ENCODE data around the gene DLEU7.

Gene DLEU7

DNA sequence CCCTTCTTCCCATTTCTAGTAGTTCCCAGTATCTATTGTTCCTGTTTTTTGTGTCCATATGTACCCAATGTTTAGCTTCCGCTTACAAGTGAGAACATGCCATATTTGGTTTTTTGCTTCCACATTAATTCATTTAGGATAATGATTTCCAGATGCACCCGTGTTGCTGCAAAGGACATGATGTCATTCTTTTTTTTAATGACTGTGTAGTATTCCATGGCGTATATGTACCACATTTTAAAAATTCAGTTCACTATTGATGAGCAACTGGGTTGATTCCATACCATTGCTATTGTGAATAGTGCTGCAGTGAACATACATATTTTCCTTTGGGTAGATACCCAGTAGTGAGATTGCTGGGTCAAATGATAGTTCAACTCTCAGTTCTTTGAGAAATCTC is 50.5 kb downstream of the DLEU7 start:
- TF ChIP-seq ZNF274 (IDR thresholded peaks at IDR 0.05; ENCODE audit: low read depth, low read length) = no peak
- H3K4me3 ChIP-seq (ENCODE audit: low read length) = no peak overlapping the region

DNA sequence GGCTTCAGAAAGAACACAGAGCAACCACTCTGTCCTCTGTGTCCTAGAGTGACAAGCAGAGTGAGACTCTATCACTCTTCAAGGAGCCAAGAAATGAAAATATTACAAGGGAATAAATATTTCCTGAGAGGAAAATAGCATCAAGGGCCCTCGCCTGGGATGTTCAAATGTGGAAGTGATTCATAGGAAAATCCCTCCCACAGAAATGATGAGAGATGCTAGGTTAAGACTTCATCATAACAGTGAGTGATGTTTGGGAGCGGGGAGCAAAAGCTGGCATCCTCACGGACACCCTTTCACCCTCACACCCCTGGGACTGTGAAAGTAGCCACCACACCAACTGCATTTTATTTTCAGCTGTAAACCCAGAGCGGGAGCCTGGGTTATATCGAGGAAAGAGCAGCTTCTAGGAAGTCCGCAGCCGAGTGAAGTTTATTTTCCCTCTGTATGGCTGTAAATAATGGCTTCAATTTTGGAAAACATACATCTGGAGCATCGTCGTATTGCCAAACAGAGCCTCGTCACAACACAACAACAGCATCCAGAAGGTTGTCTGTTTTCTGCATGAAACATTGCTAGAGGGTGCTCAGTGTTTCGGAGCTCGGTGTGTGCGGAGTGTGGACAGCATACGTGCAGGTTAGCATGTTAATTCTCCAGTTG is 54.8 kb downstream of the DLEU7 start:
- TF ChIP-seq ZNF274 (IDR thresholded peaks at IDR 0.05; ENCODE audit: low read depth, low read length) = no peak
- H3K4me3 ChIP-seq (ENCODE audit: low read length) = no peak overlapping the region

DNA sequence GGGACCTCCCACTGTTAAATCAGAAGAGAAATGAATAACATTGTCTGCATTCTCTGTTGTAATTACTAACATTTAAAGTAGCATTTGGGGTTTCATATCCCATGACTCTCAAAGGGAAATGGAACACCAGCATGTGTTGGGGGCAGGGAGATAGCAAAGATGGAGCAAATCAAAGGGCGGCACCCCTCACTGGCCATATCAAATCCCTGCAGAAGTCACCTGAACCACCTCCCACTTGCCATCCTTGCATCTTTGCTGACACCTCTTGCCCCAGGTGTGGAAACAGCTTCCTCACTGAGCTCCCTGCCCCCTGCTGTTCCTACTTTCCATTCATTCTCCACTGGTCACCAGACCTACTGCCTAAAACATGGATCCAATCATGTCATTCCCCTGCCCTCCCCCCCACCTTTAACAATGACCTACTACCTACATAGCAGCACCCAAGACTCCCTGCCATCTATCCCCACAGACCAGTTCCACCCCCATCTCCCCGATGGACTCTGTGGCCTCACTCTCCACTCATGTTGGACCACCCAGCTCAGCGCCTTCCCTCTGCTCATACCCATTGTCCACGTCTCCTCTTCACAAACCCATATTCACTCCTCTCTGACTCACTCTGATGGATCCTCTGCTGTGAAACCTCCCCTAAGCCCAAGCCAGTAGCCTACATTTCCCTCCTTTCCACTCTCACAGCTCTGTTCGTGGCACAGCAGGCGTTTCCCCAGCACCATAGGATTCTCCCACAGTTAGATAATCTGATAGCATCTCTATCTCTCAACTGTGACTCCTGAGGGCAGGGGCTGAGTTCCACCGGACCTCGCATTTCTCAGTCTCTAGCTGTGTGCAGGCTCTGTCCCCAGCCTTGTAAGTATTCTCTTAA is 55.9 kb downstream of the DLEU7 start:
- TF ChIP-seq ZNF274 (IDR thresholded peaks at IDR 0.05; ENCODE audit: low read depth, low read length) = no peak
- H3K4me3 ChIP-seq (ENCODE audit: low read length) = no peak overlapping the region

DNA sequence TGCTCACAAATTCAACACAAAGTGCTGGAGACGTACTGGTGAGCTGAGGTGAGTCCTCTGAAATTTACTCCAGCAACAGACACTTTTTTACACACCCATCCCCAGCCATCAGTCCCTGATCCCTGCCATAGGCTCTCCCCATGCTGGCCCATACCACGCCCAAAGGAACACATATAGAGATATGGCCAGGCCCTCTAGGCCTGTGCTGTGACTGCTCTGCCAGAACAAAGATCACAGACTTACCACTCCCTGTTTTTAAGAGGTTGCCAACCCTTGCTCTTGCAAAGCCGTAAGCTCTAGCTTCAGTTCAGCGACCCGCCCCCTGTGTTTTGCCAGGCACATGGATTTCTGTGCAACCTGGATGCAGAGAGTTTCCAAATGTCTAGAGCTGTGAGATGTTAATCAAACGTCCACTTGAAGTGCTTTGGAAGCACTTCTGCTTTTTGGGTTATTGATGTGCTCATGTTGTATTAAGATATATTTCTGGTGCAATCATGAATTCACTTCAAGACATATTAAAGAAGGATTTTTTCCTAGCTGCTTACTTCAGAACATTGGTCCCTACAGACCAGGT is 59.7 kb downstream of the DLEU7 start:
- H3K4me3 ChIP-seq (ENCODE audit: low read length) = no peak overlapping the region
- TF ChIP-seq ZNF274 (IDR thresholded peaks at IDR 0.05; ENCODE audit: low read depth, low read length) = no peak

DNA sequence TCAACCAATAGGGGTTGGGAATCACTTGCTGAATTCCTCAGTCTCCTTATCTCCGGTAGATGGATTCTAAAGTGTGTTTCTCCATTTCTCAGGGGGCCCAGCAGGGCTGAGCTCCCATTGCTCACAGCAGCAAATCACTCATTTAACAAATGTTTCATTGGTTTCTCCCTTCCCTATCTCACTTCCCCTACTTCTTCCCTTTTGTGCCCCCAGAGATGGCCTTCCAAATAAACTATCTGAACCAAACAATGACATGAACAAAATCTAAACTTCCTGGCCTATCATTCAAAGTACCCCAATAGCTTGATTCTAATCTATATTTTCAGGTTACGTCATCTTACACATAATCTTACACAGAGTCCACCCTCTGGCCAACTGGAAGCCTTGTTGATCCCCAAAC is 60.4 kb downstream of the DLEU7 start:
- H3K4me3 ChIP-seq (ENCODE audit: low read length) = no peak overlapping the region
- TF ChIP-seq ZNF274 (IDR thresholded peaks at IDR 0.05; ENCODE audit: low read depth, low read length) = no peak

DNA sequence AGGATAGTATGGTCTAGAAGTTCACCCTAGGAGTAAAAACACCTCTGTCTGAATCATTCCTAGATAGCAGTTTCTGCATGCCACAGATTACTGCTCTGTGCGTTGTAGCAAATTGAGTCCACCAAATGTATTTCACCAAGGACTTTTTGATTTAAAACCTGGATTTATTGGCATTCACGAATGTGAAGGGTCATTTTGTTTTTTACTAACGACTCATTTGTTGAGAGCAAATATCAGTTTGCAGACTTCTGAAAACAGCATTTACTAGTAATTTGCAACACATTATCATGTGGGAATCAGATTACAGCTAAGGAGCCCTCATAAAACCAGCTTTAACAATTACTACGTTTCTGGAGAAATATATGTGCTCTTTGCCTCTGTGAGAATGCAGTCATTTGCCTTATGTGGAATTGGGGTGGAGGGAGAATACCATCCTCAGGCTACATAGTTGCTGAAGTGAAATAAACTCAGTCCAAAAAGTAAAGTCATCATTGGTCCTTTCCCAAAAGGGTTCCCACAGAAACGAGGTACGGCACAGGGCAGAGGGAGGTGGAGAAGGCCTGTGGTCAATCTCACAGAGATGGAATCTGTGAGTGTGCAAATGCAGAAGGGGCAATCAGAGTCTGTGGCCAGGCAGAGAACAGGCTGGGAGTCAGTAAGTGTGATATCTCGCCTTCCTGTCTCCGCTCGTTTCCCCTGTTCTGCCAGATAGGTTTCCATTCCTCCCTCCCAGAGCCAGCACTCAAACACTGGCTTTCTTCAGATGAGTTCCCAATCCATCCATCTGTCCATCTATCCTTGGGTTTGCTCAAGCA is 63.1 kb downstream of the DLEU7 start:
- no peak overlapping the region for H3K4me3 ChIP-seq (ENCODE audit: low read length)

DNA sequence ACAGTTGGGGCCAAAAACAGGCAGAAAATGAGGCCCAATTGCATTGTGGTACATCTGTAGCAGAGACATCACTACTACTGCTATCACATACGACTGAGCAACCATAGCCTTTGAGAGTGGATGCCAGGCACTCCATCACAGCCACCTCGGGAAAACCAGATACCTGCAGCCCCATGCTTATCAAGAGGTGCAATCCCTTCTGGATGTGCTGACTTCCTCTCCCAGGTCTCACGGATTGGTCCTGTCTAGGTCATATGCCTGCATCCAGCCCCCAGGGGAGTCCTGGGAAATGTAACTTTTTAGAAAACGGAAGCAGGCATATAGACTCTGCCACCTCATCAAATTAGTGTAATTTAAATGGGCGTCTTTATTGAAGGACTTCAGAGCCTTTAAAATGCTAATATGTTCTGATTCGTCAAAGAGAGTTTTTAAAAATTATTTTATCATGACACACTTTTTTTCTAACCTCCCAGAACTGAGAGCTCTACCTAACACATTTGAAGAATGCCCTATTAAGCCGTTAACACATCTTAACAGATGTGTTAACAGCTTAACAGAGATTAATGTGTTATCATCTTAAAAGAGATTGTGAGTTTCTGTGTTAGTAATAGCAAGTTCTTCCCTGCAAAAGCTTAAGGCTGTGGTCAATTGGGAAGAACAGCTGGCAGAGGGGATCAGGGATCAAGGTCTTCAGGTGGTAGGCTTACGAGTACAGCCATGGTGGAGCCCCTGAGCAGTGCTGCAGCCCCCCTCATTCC is 63.9 kb downstream of the DLEU7 start:
- no peak for TF ChIP-seq ZNF274 (IDR thresholded peaks at IDR 0.05; ENCODE audit: low read depth, low read length)
- H3K4me3 ChIP-seq (ENCODE audit: low read length) = no peak overlapping the region

More for the DNA sequence above, 63.1 kb downstream of the DLEU7 start:
- no peak for TF ChIP-seq ZNF274 (IDR thresholded peaks at IDR 0.05; ENCODE audit: low read depth, low read length)

Measured in GM08714 (cell line).